Gastroesophageal sphincter (tissue), 3 donors: Measurements from ENCODE around the gene MGLL.

ENCODE experiments used
- POLR2A ChIP-seq, 2 donors: fragments of 450-650 bp; IDR thresholded peaks; one replicate each; pipeline ENCODE4 v1.6.1; 2017; ENCODE audit warnings: antibody characterized with exemption in 2 of 2, mild to moderate bottlenecking in 2 of 2, moderate library complexity in 1 of 2
- POLR2AphosphoS5 ChIP-seq: sonication (generic); formaldehyde crosslinking; IDR thresholded peaks from one replicate; pipeline ENCODE4 v1.6.1; 2017; ENCODE audit warnings: antibody characterized with exemption
- TF ChIP-seq, protein P1 (sequence below), 4 experiments: fragments of 200-600 bp in 2 of 4; fragments of 450-650 bp in 2 of 4; sonication (generic) in 1 of 4; IDR thresholded peaks; one replicate each; pipeline ENCODE4 v1.5.1; 2017 to 2019; ENCODE audit warnings: antibody characterized with exemption in 4 of 4, mild to moderate bottlenecking in 2 of 4, moderate library complexity in 2 of 4

DNA sequence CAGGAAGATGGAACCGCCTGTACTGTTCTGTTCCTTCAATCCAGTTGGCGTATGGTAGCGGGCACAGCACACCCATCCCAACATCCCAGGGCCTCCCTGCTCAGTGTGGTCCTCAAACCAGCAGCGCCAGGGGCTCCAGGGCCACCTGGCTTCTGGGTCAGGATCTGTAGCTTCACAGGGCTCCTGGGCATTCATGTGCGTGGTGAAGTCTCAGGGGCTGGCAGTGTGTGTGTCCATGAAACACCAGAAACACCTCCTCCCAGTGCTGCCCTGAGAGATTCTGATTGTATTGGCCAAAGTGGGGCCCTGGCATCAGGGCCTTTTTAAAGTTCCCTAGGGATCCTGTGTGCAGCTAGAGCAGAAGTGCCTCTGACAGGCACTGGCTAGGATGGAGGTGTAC lies 107.4 kb downstream of the MGLL start:
- TF ChIP-seq, protein P1, sequence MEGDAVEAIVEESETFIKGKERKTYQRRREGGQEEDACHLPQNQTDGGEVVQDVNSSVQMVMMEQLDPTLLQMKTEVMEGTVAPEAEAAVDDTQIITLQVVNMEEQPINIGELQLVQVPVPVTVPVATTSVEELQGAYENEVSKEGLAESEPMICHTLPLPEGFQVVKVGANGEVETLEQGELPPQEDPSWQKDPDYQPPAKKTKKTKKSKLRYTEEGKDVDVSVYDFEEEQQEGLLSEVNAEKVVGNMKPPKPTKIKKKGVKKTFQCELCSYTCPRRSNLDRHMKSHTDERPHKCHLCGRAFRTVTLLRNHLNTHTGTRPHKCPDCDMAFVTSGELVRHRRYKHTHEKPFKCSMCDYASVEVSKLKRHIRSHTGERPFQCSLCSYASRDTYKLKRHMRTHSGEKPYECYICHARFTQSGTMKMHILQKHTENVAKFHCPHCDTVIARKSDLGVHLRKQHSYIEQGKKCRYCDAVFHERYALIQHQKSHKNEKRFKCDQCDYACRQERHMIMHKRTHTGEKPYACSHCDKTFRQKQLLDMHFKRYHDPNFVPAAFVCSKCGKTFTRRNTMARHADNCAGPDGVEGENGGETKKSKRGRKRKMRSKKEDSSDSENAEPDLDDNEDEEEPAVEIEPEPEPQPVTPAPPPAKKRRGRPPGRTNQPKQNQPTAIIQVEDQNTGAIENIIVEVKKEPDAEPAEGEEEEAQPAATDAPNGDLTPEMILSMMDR (IDR thresholded peaks at IDR 0.05): no peak
- TF ChIP-seq POLR2A (IDR thresholded peaks at IDR 0.05): no peak
- TF ChIP-seq POLR2AphosphoS5: no peak
